ENCODE results near the gene MAP7D1. TPM values are rescaled to one million over a fixed set of nuclear protein-coding genes. Genes with fewer than 3 reads are reported as not detected.

The MAP7D1 gene
- total and polyA plus RNA-seq, 2 of the 13 experiments (the other 11 are each of a cell fraction or from before 2014, with no cell fraction given): 5.6 to 7.2 TPM

- TF ChIP-seq TEAD3 (CRISPR knock-in tag; optimal IDR thresholded peaks at IDR 0.05; ENCODE audit: borderline replicate concordance) (peak; percentile 53), FOXJ3 (CRISPR knock-in tag; IDR thresholded peaks at IDR 0.05; ENCODE audit: borderline replicate concordance) (no peak), PRDM15 (CRISPR knock-in tag; IDR thresholded peaks at IDR 0.05) (no peak), SIN3B (IDR thresholded peaks at IDR 0.05; ENCODE audit: low read length) (peak; percentile 56; the same call in 1 of the 2 replicates), NR3C1 (CRISPR knock-in tag; IDR thresholded peaks at IDR 0.05) (no peak), ZNF678 (CRISPR knock-in tag; IDR thresholded peaks at IDR 0.05) (no peak), LCORL (IDR thresholded peaks at IDR 0.05) (no peak), LCORL (CRISPR knock-in tag; IDR thresholded peaks at IDR 0.05) (peak; percentile 86), BCLAF1 (IDR thresholded peaks at IDR 0.05) (no peak), ZFP62 (CRISPR knock-in tag; IDR thresholded peaks at IDR 0.05) (0 out of 2 replicates have a peak, but pooled peaks have one; percentile 64), KAT8 (CRISPR knock-in tag; IDR thresholded peaks at IDR 0.05) (peak; percentile 83), RELA (CRISPR knock-in tag; IDR thresholded peaks at IDR 0.05) (no peak), EEA1 (CRISPR knock-in tag; IDR thresholded peaks at IDR 0.05; ENCODE audit: borderline replicate concordance) (no peak), KAT2B (IDR thresholded peaks at IDR 0.05; ENCODE audit: borderline replicate concordance, low read depth, low read length) (no peak)
- TF ChIP-seq, protein P1, sequence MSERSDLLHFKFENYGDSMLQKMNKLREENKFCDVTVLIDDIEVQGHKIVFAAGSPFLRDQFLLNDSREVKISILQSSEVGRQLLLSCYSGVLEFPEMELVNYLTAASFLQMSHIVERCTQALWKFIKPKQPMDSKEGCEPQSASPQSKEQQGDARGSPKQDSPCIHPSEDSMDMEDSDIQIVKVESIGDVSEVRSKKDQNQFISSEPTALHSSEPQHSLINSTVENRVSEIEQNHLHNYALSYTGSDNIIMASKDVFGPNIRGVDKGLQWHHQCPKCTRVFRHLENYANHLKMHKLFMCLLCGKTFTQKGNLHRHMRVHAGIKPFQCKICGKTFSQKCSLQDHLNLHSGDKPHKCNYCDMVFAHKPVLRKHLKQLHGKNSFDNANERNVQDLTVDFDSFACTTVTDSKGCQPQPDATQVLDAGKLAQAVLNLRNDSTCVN (CRISPR knock-in tag; IDR thresholded peaks at IDR 0.05; ENCODE audit: borderline replicate concordance): no peak; the same call in 1 of the 2 replicates
- TF ChIP-seq, protein P2, sequence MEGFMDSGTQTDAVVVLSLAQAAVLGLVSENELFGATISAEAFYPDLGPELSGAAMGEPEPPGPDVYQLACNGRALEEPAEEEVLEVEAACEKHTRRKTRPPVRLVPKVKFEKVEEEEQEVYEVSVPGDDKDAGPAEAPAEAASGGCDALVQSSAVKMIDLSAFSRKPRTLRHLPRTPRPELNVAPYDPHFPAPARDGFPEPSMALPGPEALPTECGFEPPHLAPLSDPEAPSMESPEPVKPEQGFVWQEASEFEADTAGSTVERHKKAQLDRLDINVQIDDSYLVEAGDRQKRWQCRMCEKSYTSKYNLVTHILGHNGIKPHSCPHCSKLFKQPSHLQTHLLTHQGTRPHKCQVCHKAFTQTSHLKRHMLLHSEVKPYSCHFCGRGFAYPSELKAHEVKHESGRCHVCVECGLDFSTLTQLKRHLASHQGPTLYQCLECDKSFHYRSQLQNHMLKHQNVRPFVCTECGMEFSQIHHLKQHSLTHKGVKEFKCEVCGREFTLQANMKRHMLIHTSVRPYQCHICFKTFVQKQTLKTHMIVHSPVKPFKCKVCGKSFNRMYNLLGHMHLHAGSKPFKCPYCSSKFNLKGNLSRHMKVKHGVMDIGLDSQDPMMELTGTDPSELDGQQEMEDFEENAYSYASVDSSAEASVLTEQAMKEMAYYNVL (CRISPR knock-in tag; IDR thresholded peaks at IDR 0.05; ENCODE audit: borderline replicate concordance): peak; percentile 71; the same call in 1 of the 2 replicates
- TF ChIP-seq, protein P3, sequence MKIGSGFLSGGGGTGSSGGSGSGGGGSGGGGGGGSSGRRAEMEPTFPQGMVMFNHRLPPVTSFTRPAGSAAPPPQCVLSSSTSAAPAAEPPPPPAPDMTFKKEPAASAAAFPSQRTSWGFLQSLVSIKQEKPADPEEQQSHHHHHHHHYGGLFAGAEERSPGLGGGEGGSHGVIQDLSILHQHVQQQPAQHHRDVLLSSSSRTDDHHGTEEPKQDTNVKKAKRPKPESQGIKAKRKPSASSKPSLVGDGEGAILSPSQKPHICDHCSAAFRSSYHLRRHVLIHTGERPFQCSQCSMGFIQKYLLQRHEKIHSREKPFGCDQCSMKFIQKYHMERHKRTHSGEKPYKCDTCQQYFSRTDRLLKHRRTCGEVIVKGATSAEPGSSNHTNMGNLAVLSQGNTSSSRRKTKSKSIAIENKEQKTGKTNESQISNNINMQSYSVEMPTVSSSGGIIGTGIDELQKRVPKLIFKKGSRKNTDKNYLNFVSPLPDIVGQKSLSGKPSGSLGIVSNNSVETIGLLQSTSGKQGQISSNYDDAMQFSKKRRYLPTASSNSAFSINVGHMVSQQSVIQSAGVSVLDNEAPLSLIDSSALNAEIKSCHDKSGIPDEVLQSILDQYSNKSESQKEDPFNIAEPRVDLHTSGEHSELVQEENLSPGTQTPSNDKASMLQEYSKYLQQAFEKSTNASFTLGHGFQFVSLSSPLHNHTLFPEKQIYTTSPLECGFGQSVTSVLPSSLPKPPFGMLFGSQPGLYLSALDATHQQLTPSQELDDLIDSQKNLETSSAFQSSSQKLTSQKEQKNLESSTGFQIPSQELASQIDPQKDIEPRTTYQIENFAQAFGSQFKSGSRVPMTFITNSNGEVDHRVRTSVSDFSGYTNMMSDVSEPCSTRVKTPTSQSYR (CRISPR knock-in tag; IDR thresholded peaks at IDR 0.05; ENCODE audit: borderline replicate concordance): peak; percentile 94
Measured at GRCh38 chr1:36149237-36149972, 6.6 kb upstream of the MAP7D1 start, which contains the start of gene TRAPPC3 (continued).
